Measurements from ENCODE around the gene EPHA6.

DNA sequence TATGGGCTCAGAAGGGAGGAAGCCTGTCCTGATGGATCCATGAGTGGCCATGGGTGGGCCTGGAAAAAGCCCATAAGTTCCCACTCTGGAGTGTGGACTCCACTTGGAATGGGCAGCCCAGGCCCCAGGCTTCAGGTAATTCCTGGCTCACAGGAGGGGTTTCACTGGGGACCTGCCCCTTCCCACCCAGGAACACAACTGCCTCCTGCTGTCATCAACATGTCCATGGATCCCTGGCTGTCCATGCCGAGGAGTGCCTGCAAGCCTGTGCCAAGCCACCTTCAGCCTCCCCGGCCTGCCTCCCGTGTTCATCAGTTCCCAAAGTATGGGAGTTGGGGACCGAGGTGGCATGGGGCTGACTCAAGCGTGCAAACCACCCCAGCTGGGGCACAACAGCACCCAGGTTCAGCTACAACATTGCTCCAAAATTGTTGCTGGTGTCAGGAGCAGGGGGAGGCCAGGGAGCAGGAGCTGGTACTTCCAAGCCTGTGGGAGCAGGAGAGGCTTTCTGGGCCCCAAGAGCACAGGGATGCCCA lies 479.3 kb downstream of the EPHA6 start:
- TF ChIP-seq CTCF (IDR thresholded peaks at IDR 0.05): no peak
- no peak for TF ChIP-seq POLR2A (IDR thresholded peaks at IDR 0.05)
